ENCODE measurements around the gene AGL. TPM values are rescaled to one million over a fixed set of nuclear protein-coding genes. Genes with fewer than 3 reads are reported as not detected.
"Not testable (repeated sequence)": the region's sequence is repeated elsewhere in the genome, so short reads cannot be mapped to it uniquely, and the experiment has no call there.

The AGL gene
- total RNA-seq, 1 donor from 2014 or later: 13.8 TPM

DNA sequence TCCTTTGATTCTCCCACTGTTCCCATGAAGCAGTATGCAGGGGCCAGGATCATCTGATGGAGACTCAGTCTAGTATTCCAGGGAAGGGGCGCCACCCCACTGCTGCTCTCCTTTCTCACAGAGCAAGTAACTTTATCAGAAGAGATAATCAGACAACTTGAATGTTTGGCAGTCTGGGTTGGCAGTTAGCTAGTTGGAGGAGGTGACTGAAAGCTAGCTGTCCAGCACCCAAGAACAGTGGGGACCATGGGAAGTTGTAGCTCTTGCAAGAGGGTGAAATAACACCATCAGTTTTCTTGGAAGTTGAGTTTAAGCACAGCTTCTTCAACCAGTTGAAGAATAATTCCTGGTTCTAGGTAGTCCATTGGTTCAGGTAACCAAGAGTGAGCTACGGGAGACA is 22.2 kb upstream of the AGL start:
- no peaks in the 10 kb centered on the region for H3K36me3 Mint-ChIP-seq (ENCODE audit: low read depth)
- peaks cover 8% of the 10 kb centered on the region for H3K9me3 Mint-ChIP-seq
- no peak for DNase-seq (ENCODE audit: low spot score)
- no peaks in the 10 kb centered on the region for H3K4me1 Mint-ChIP-seq (ENCODE audit: low read depth)
- H3K27ac Mint-ChIP-seq: no peak overlapping the region
- peaks cover 5% of the 10 kb centered on the region for H3K27me3 Mint-ChIP-seq (ENCODE audit: low read depth)
- intact Hi-C loops (cut with micrococcal nuclease): no loop called here
- H3K4me3 Mint-ChIP-seq (ENCODE audit: low read depth): no peak overlapping the region

GRCh38 chr1:99829269-99829668 is 20.9 kb upstream of the AGL start:
- intact Hi-C loops (cut with micrococcal nuclease): no loop called here
- H3K27me3 Mint-ChIP-seq (ENCODE audit: low read depth): peaks cover 5% of the 10 kb centered on the region
- H3K27ac Mint-ChIP-seq: no peak overlapping the region
- peaks cover 8% of the 10 kb centered on the region for H3K9me3 Mint-ChIP-seq
- no peak for DNase-seq (ENCODE audit: low spot score)
- no peak overlapping the region for H3K4me3 Mint-ChIP-seq (ENCODE audit: low read depth)
- no peaks in the 10 kb centered on the region for H3K36me3 Mint-ChIP-seq (ENCODE audit: low read depth)
- no peaks in the 10 kb centered on the region for H3K4me1 Mint-ChIP-seq (ENCODE audit: low read depth)

DNA sequence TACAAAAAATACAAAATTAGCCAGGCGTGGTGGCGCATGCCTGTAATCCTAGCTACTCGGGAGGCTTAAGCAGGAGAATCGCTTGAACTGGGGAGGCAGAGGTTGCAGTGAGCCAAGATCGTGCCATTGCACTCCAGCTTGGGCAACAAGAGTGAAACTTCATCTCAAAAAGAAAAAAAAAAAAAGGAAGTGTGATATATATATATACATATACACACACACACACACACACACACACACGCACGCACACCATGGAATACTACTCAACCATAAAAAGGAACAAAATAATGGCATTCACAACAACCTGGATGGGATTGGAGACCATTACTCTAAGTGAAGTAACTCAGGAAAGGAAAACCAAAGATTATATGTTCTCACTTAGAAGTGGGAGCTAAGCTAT is 16.2 kb upstream of the AGL start:
- peaks cover 12% of the 10 kb centered on the region for H3K9me3 Mint-ChIP-seq
- H3K27me3 Mint-ChIP-seq (ENCODE audit: low read depth); H3K36me3 Mint-ChIP-seq (ENCODE audit: low read depth); H3K4me3 Mint-ChIP-seq (ENCODE audit: low read depth); H3K4me1 Mint-ChIP-seq (ENCODE audit: low read depth); intact Hi-C loops (cut with micrococcal nuclease); DNase-seq (ENCODE audit: low spot score); H3K27ac Mint-ChIP-seq: not testable (repeated sequence)

GRCh38 chr1:99836171-99837103 is 13.7 kb upstream of the AGL start:
- H3K27me3 Mint-ChIP-seq (ENCODE audit: low read depth); H3K27ac Mint-ChIP-seq; H3K4me1 Mint-ChIP-seq (ENCODE audit: low read depth); DNase-seq (ENCODE audit: low spot score); H3K36me3 Mint-ChIP-seq (ENCODE audit: low read depth); H3K4me3 Mint-ChIP-seq (ENCODE audit: low read depth); intact Hi-C loops (cut with micrococcal nuclease): not testable (repeated sequence)
- peaks cover 29% of the 10 kb centered on the region for H3K9me3 Mint-ChIP-seq

DNA sequence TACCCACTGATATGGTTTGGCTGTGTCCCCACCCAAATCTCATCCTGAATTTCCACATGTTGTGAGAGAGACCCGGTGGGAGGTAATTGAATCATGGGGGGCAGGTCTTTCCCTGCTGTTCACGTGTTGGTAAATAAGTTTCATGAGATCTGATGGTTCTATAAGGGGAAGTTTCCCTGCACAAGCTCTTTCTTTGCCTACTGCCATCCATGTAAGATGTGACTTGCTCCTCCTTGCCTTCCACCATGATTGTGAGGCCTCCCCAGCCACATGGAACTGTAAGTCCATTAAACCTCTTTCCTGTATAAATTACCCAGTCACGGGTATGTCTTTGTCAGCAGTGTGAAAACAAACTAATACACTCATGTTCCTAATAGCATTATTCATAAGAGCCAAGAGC is 9.8 kb upstream of the AGL start:
- DNase-seq (ENCODE audit: low spot score); H3K4me3 Mint-ChIP-seq (ENCODE audit: low read depth); H3K4me1 Mint-ChIP-seq (ENCODE audit: low read depth); H3K36me3 Mint-ChIP-seq (ENCODE audit: low read depth); H3K27ac Mint-ChIP-seq; intact Hi-C loops (cut with micrococcal nuclease): not testable (repeated sequence)
- H3K27me3 Mint-ChIP-seq (ENCODE audit: low read depth): peaks cover 11% of the 10 kb centered on the region
- peaks cover 21% of the 10 kb centered on the region for H3K9me3 Mint-ChIP-seq

DNA sequence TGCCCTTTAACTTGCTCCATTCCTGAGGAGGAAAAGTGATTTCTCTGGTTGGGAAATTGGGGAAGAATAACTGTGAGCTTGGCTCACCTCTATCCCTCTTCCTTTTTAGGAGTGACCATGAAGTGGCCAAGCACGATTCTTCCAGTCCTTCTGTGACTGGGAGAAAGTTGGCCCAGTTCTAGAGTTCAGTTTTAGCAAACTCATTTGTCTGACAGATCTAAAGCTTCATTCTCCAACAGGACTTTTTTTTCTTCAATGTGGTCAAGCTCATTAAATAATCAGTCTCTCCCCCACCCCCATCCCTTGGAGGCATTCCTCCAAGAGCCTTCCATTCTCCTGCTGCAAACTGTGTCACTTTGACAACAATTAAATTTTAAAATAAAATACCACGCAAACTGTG is 6.4 kb upstream of the AGL start:
- intact Hi-C loops (cut with micrococcal nuclease): no loop called here
- H3K27ac Mint-ChIP-seq: no peak overlapping the region
- DNase-seq (ENCODE audit: low spot score): no peak
- H3K4me1 Mint-ChIP-seq (ENCODE audit: low read depth): peaks cover 12% of the 10 kb centered on the region
- peaks cover 9% of the 10 kb centered on the region for H3K27me3 Mint-ChIP-seq (ENCODE audit: low read depth)
- H3K36me3 Mint-ChIP-seq (ENCODE audit: low read depth): peaks cover 4% of the 10 kb centered on the region
- peaks cover 19% of the 10 kb centered on the region for H3K9me3 Mint-ChIP-seq
- no peak overlapping the region for H3K4me3 Mint-ChIP-seq (ENCODE audit: low read depth)

DNA sequence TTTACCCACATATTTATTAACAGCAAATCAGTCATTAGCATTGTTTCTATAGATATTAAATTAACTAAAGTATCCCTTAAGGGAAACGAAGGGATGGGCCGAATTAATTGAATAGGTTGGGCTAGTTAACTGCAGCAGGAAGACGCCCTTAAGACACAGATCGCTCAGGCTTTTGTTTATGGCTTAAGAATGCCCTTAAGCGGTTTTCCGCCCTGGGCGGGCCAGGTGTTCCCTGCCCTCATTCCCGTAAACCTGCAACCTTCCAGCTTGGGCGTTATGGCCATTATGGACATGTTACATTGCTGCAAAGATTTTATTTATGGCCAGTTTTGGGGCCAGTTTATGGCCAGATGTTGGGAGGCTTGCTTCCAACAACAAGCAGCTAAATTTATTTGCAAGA is 5.0 kb upstream of the AGL start:
- not testable (repeated sequence) for H3K27me3 Mint-ChIP-seq (ENCODE audit: low read depth); H3K9me3 Mint-ChIP-seq; H3K4me3 Mint-ChIP-seq (ENCODE audit: low read depth); H3K36me3 Mint-ChIP-seq (ENCODE audit: low read depth); DNase-seq (ENCODE audit: low spot score); H3K27ac Mint-ChIP-seq
- peaks cover 14% of the 10 kb centered on the region for H3K4me1 Mint-ChIP-seq (ENCODE audit: low read depth)
- intact Hi-C loops (cut with micrococcal nuclease): loop anchor here (5.0 kb wide), 1 partner anchor 38 kb away; no protein-coding TSS in a partner anchor

GRCh38 chr1:99849413-99849743 is 783 bp upstream of the AGL start:
- peaks cover 23% of the 10 kb centered on the region for H3K4me1 Mint-ChIP-seq (ENCODE audit: low read depth)
- intact Hi-C loops (cut with micrococcal nuclease): loop anchor here (5.0 kb wide), 1 partner anchor 42 kb away; no protein-coding TSS in a partner anchor
- H3K27me3 Mint-ChIP-seq (ENCODE audit: low read depth): no peaks in the 10 kb centered on the region
- no peaks in the 10 kb centered on the region for H3K9me3 Mint-ChIP-seq
- DNase-seq (ENCODE audit: low spot score): no peak
- H3K27ac Mint-ChIP-seq: peak overlapping the region; percentile 76
- peak overlapping the region; percentile 96 for H3K4me3 Mint-ChIP-seq (ENCODE audit: low read depth)
- H3K36me3 Mint-ChIP-seq (ENCODE audit: low read depth): peaks cover 18% of the 10 kb centered on the region

- Mint-ChIP-seq H3K27me3 (ENCODE audit: low read depth) (no peaks in the 10 kb centered on the region), H3K4me1 (ENCODE audit: low read depth) (peaks cover 23% of the 10 kb centered on the region), H3K4me3 (ENCODE audit: low read depth) (peak overlapping the region; percentile 96), H3K36me3 (ENCODE audit: low read depth) (peaks cover 18% of the 10 kb centered on the region), H3K9me3 (no peaks in the 10 kb centered on the region), H3K27ac (peak overlapping the region; percentile 80)
- intact Hi-C loops (cut with micrococcal nuclease): loop anchor here (5.0 to 10.0 kb wide), 2 partner anchors 184 to 282 kb away; partner anchors contain the start of genes SASS6 and TRMT13
- no peak for DNase-seq (ENCODE audit: low spot score)
Measured at GRCh38 chr1:99850459-99851291, 514 bp downstream of the AGL start.

DNA sequence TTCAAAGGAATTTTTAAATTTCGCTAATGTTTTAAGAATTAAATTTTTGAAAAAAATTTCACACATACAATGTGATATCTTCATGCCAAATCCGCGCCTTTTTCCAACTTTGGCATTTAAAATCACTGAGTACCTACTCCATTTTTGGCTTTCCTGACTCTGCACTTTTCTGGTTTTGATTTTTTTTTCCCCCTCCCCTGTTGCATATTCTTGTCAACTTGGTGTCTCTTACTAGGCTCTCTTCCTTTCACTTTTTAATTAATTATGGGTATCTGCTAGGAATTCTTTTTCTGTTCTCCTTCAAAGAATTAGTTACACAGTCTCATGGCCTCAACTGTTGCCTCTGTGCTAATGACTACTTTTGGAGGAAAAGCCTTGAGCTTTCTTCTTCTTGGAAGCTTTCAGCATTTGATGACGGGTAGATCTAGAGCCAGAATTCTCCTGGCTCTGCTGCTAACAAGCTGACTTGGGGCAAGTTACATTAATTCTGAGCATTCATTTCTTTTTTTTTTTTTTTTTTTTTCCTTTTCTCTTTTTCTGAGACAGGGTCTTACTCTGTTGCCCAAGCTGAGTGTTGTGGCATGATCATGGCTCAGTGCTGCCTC is 1.8 kb downstream of the AGL start:
- Mint-ChIP-seq H3K36me3 (ENCODE audit: low read depth) (peaks cover 22% of the 10 kb centered on the region), H3K27me3 (ENCODE audit: low read depth) (no peaks in the 10 kb centered on the region), H3K4me3 (ENCODE audit: low read depth) (peak overlapping the region; percentile 55), H3K9me3 (no peaks in the 10 kb centered on the region), H3K27ac (no peak overlapping the region), H3K4me1 (ENCODE audit: low read depth) (peaks cover 23% of the 10 kb centered on the region)
- intact Hi-C loops (cut with micrococcal nuclease): loop anchor here (5.0 to 10.0 kb wide), 2 partner anchors 183 to 280 kb away; partner anchors contain the start of genes SASS6 and TRMT13
- DNase-seq (ENCODE audit: low spot score): no peak

DNA sequence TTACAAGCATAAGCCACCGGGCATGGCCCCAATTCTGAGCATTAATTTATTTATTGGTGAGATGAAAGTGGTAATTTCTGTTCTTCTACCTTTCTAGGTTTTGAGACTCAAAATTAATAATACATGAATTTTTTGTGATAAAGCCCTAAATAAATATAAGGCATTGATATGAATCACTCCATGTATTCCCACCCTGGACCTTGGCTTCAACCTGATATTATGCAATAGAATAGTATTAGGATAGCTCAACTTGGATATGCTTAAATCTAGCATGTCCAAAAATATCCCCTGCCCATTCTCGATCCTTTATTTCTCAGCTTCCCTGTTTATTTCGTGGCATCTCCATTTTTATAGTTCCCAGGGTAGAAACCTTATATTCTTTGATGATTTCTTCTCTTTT is 2.5 kb downstream of the AGL start:
- H3K4me3 Mint-ChIP-seq (ENCODE audit: low read depth): no peak overlapping the region
- H3K27me3 Mint-ChIP-seq (ENCODE audit: low read depth): no peaks in the 10 kb centered on the region
- H3K36me3 Mint-ChIP-seq (ENCODE audit: low read depth): peaks cover 22% of the 10 kb centered on the region
- intact Hi-C loops (cut with micrococcal nuclease): loop anchor here (5.0 to 10.0 kb wide), 2 partner anchors 182 to 280 kb away; partner anchors contain the start of genes SASS6 and TRMT13
- H3K27ac Mint-ChIP-seq: no peak overlapping the region
- peaks cover 20% of the 10 kb centered on the region for H3K4me1 Mint-ChIP-seq (ENCODE audit: low read depth)
- DNase-seq (ENCODE audit: low spot score): no peak
- H3K9me3 Mint-ChIP-seq: no peaks in the 10 kb centered on the region

GRCh38 chr1:99855914-99856450 is 5.8 kb downstream of the AGL start:
- intact Hi-C loops (cut with micrococcal nuclease): loop anchor here (10.0 kb wide), 1 partner anchor 179 kb away; a partner anchor contains a TSS
- peaks cover 24% of the 10 kb centered on the region for H3K36me3 Mint-ChIP-seq (ENCODE audit: low read depth)
- no peaks in the 10 kb centered on the region for H3K9me3 Mint-ChIP-seq
- no peak for DNase-seq (ENCODE audit: low spot score)
- no peaks in the 10 kb centered on the region for H3K27me3 Mint-ChIP-seq (ENCODE audit: low read depth)
- peaks cover 8% of the 10 kb centered on the region for H3K4me1 Mint-ChIP-seq (ENCODE audit: low read depth)
- no peak overlapping the region for H3K27ac Mint-ChIP-seq
- H3K4me3 Mint-ChIP-seq (ENCODE audit: low read depth): no peak overlapping the region

All from activated T-helper 2 cell treated with anti-CD3 and anti-CD28 coated beads, Interferon-gamma antibody, Interleukin-2, Interleukin-4, amounts not matched to agents 10 μg/mL and 5 μg/mL and 100 μg/mL, durations not matched to agents 14 hours and 24 hours and 36 hours (primary cell).